Stromal cell of bone marrow (primary cell): ENCODE results near the gene IRGQ.
A peak's percentile ranks its signal among the peaks of the same experiment; 100 is the strongest.
"Not testable (repeated sequence)": the region's sequence is repeated elsewhere in the genome, so short reads cannot be mapped to it uniquely, and the experiment has no call there.

Experiments
- DNase-seq: peaks from one replicate; pipeline ENCODE4 v3.0.0-alpha.2; 2012; ENCODE audit warnings: low read depth

Gene IRGQ

GRCh38 chr19:43595999-43596841, at the start of gene IRGQ, which contains the start of gene ZNF576:
IRGQ (minus strand) TSS chr19:43596134; CDS start chr19:43595338, 796 bp downstream.
ZNF576 (plus strand) TSS chr19:43596595; CDS start chr19:43597109, 514 bp downstream.
- DNase-seq = peak; percentile 97

GRCh38 chr19:43644181-43644580, 48.2 kb upstream of the IRGQ start:
- DNase-seq = no peak

- DNase-seq = no peak
Observed at GRCh38 chr19:43643326-43643725, 47.4 kb upstream of the IRGQ start.

GRCh38 chr19:43642531-43642930, 46.6 kb upstream of the IRGQ start:
- DNase-seq = no peak

- DNase-seq = no peak
Observed at GRCh38 chr19:43641333-43641732, 45.4 kb upstream of the IRGQ start.

GRCh38 chr19:43640424-43640757, 44.5 kb upstream of the IRGQ start:
- no peak for DNase-seq

- DNase-seq = no peak
Observed at GRCh38 chr19:43639519-43640423, 43.8 kb upstream of the IRGQ start, which contains the start of gene CADM4. CADM4 (minus strand) TSS chr19:43639850; CDS start chr19:43639790, 60 bp downstream.

GRCh38 chr19:43638995-43639518, 43.1 kb upstream of the IRGQ start:
- no peak for DNase-seq

GRCh38 chr19:43638214-43638994, 42.5 kb upstream of the IRGQ start:
- DNase-seq = no peak

- no peak for DNase-seq
Observed at GRCh38 chr19:43636121-43636683, 40.3 kb upstream of the IRGQ start.

GRCh38 chr19:43635561-43635940, 39.6 kb upstream of the IRGQ start:
- DNase-seq = not testable (repeated sequence)

- DNase-seq = no peak
Observed at GRCh38 chr19:43634872-43635560, 39.1 kb upstream of the IRGQ start.

- DNase-seq = no peak
Observed at GRCh38 chr19:43634506-43634871, 38.6 kb upstream of the IRGQ start.

GRCh38 chr19:43634068-43634467, 38.1 kb upstream of the IRGQ start:
- DNase-seq = no peak

- DNase-seq = no peak
Observed at GRCh38 chr19:43633520-43633919, 37.6 kb upstream of the IRGQ start.

GRCh38 chr19:43631491-43631890, 35.6 kb upstream of the IRGQ start:
- no peak for DNase-seq

GRCh38 chr19:43628646-43629326, 32.9 kb upstream of the IRGQ start:
- no peak for DNase-seq

GRCh38 chr19:43626838-43627237, 30.9 kb upstream of the IRGQ start:
- DNase-seq = no peak

- DNase-seq = no peak
Observed at GRCh38 chr19:43625918-43626579, 30.1 kb upstream of the IRGQ start.

- DNase-seq = no peak
Observed at GRCh38 chr19:43624933-43625332, 29.0 kb upstream of the IRGQ start.
